ENCODE data around the gene PRKAR1A.
"Not testable (repeated sequence)": the region's sequence is repeated elsewhere in the genome, so short reads cannot be mapped to it uniquely, and the experiment has no call there.

The PRKAR1A gene

GRCh38 chr17:68581863-68582645 is 69.8 kb downstream of the PRKAR1A start:
- no peak for DNase-seq

DNA sequence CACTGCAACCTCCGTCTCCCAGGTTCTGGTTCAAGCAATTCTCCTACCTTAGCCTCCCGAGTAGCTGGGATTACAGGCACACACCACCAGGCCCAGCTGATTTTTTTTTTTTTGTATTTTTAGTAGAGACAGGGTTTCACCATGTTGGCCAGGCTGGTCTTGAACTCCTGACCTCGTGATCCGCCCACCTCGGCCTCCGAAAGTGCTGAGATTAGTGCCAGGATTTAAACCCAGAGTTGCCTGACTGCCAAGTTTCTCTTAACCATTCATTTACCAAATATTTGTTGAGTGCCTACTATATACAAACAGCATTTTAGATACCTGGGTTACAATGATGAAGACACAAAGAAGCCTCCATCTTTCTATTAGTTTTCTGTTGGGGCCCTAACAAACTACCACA is 70.6 kb downstream of the PRKAR1A start:
- not testable (repeated sequence) for DNase-seq

GRCh38 chr17:68584581-68585303 is 72.5 kb downstream of the PRKAR1A start:
- DNase-seq: no peak

DNA sequence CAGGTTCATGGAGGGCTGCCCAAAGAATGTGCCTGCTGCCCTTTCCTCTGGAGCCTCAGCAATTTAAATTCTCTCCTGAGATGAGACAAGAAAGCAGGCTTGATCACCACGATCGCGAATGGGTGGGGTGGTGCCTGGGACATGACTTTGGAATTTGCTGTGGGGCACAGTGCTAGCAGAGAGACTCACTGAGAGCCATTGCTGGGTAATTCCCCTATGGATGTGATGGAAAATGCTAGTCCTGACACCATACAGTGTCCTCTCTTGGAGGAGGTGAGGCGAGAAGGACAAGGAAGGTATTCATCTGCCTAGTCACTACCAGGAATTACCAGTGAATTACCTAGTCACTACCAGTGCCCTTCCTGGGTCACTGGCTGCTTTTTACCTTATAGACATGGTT is 73.4 kb downstream of the PRKAR1A start:
- DNase-seq: no peak

- DNase-seq: no peak
Observed at GRCh38 chr17:68587026-68587425, 74.8 kb downstream of the PRKAR1A start.

DNA sequence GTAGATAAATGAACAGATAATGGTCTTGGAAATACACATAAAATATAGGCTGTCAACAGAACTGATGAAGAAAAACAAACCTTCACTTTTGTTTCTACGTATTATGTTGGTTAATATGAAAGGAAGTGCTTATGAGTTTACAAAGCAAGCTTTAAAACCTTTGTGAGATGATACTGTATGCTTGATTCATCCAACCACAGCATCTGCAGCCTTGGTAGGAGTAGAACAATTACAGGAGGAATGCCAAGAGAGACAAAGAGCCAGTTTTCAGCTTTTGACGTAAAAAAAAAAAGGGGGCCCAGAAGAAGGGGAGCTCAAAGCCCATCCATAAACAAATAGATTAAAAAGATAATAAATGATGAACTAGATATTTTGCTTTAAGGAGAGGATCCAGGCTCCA is 75.6 kb downstream of the PRKAR1A start:
- DNase-seq: no peak

GRCh38 chr17:68588362-68588761 is 76.1 kb downstream of the PRKAR1A start:
- DNase-seq: no peak

DNA sequence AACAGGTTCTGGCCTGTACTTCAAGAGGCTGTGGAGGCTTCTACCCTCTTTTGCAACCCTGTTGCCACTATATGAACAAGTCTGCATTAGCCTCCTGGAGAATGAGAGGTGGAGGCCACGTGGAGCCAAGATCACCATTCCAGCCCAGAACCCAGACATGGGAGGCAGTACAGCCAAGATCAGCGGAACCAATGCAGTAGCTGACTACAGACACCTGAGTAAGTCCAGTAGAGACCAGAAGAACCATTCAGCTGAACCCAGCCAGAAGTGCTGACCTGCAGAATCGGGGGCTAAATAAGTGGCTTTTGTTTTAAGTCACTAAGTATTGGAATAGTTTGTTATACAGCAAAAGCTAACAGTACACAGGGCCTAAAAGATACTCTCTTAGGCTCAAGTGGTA is 76.9 kb downstream of the PRKAR1A start:
- DNase-seq: no peak

- no peak for DNase-seq
Observed at GRCh38 chr17:68591583-68591982, 79.4 kb downstream of the PRKAR1A start.

DNA sequence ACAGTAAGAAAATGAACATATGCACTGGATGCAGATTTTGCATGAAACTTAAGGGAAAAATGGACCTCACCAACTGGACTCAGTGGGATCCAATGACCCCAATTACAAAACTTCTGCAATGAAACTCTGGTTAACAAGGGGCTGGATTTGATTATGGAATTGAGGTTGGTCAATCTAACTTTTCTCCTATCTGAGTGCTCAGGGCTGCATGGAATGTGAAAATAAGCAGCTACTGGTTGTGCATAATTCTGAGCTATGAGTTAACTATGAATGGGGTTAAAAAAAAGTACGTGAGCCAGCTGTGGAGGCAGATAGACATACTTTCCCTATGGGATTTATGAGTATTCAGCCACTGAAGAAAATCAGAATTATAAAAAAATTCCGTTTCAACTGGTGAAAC is 79.8 kb downstream of the PRKAR1A start:
- no peak for DNase-seq

GRCh38 chr17:68592682-68593641 is 80.7 kb downstream of the PRKAR1A start:
- DNase-seq: no peak

- DNase-seq: no peak
Observed at GRCh38 chr17:68594552-68594951, 82.3 kb downstream of the PRKAR1A start.

GRCh38 chr17:68595496-68595895 is 83.3 kb downstream of the PRKAR1A start:
- DNase-seq: no peak

DNA sequence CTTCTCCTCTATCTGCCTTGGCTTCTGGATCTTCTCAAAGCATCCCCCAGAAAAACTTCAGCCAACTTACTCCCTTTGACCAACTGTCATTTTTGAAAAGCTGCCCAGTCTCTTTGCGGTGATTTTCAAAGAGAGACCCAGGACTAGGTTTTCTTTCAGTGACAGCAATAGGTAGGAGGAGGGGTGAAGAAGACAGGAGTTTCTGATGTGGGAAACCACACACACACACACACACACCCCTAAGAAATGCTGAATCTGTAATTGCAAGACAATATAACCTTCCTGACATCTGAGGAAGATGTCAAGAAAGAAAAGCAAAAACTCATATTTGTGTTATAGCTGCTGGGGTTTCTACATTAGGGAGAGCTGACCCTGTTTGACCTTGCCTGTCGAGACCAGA is 83.8 kb downstream of the PRKAR1A start:
- DNase-seq: no peak

DNA sequence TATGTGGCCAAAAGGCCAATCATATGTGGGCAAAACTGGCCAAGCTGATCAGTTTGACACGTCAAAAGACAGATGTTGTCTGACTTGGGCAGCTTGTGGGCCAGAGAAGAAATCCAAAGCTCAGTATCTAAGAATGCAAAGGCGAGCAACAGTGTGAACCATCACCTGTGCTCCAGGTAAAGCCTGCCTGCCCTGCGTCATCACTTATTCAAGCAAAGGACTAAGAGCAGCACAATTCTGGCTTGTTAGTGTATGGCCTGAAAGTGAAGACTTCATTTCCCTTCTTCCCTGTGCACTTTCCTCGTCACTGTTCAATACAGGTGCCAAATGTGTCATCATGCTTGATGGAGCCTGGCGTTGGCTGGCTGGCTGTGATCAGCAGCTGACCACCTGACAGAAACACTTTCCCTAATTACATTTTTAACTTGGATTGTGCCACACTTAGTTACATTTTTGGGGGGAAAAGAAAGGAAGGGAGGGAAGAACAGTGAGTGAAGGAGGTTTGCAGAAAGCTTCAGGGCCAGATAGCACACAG is 84.2 kb downstream of the PRKAR1A start:
- no peak for DNase-seq

DNA sequence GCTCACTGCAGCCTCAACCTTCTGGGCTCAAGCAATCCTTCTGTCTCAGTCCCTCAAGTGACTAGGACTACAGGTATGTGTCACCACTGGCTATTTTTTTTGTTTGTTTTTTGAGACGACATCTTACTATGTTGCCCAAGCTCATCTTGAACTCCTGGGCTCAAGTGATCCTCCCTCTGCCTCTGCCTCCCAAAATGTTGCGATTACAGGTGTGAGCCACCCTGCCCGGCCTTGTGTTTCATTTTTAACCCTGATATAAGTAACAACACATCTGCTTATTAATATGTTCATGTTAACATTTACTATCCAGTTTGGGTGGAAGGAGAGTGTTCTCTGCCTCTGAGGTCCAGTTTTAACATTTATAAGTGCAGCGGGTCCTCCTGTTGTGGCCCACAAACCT is 85.8 kb downstream of the PRKAR1A start:
- no peak for DNase-seq

GRCh38 chr17:68598545-68598961 is 86.3 kb downstream of the PRKAR1A start:
- no peak for DNase-seq

- no peak for DNase-seq
Observed at GRCh38 chr17:68599091-68599490, 86.9 kb downstream of the PRKAR1A start.

DNA sequence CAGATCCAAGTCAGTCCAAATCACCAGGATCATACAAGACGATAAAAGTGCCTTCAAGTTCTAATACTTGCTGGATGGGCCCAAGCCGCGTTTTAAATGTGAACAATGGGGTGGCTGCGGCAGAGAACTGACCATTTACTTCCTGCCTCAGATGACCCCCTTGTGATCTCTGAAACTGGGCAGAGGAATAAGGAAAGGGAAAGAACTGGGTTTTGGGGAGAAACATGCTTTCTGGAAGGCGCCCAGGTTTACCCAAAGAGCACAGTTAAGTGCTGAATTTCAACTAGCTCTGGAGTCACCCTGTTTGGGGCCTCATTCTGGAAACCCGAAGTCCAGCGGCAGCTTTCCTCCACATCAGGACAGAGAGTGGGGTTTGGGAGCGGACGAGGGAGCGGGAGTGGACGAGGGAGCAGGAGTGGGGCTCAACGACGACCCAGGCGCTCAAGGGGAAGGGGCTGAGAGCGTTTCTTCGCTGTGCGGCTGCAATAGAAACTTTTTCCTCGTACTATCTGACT is 87.4 kb downstream of the PRKAR1A start:
- DNase-seq: no peak

DNA sequence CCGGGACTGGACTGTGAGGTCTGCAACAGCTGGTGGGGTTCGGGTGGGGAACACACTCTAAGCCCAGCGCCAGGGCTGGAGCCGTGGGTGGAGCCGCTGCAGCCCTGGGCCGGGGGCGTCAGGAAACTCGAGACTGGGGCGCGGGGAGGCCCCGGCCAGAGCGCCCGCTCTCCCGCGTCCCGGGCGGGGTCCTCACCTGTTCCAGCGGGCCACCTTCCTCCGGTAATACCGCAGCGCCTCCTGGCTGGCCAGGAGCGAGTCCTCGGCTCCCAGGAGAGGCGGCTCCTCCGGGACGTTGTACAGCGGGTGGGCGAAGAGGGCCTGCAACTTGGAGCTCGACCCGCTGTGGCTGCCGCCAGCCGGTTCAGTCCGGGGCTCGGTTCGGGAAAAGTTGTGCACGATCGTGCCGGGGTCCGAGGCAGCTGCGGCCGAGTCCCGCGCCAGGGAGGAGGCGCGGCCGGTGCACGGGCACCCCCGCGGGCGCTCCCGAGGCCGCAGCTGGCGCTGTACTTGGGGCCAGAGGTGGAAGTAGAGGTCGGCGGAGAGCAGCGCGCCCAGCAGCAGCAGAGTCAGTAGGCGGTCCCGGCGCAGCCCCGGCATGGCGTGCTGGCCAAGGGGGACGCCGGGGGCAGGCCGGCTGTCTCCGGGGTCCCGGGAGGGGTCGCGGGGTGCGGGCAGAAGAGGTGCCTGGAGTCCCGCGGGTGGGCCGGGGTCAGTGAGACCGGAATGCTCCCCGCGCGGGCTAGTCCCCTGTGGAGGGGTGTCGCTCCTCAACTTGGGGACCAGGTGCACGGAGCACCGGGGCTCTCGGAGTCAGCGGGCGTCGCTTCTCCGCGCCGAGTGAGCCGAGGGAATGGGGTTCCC is 88.1 kb downstream of the PRKAR1A start:
- DNase-seq: peak; percentile 6

Data from NCI-H226 (cell line).